Ramos (cell line): ENCODE results near the gene DCBLD2.
"Not testable (repeated sequence)": the region's sequence is repeated elsewhere in the genome, so short reads cannot be mapped to it uniquely, and the experiment has no call there.

Experiments
- in situ Hi-C: fragments of 300-500 bp; cut with MboI; formaldehyde crosslinking; loops from one replicate; pipeline ENCODE4 v1.14.3; 2022; ENCODE audit warnings: low sequenced_read_pairs; ENCODE audit not compliant: unreplicated experiment

DCBLD2 gene

GRCh38 chr3:98894791-98895576 lies 6.5 kb downstream of the DCBLD2 start:
- in situ Hi-C loops = no loop called here

GRCh38 chr3:98893740-98894139 lies 7.8 kb downstream of the DCBLD2 start:
- in situ Hi-C loops = no loop called here

- in situ Hi-C loops = no loop called here
Measured at GRCh38 chr3:98892263-98892662, 9.2 kb downstream of the DCBLD2 start.

GRCh38 chr3:98890965-98891910 lies 10.3 kb downstream of the DCBLD2 start:
- in situ Hi-C loops = no loop called here

- in situ Hi-C loops = no loop called here
Measured at GRCh38 chr3:98890181-98890835, 11.2 kb downstream of the DCBLD2 start.

GRCh38 chr3:98887684-98888083 lies 13.8 kb downstream of the DCBLD2 start:
- in situ Hi-C loops = no loop called here

GRCh38 chr3:98886525-98886924 lies 15.0 kb downstream of the DCBLD2 start:
- in situ Hi-C loops = no loop called here

GRCh38 chr3:98885851-98886250 lies 15.6 kb downstream of the DCBLD2 start:
- in situ Hi-C loops = no loop called here

GRCh38 chr3:98884675-98885371 lies 16.7 kb downstream of the DCBLD2 start:
- in situ Hi-C loops = no loop called here

- in situ Hi-C loops = not testable (repeated sequence)
Measured at GRCh38 chr3:98882614-98883333, 18.7 kb downstream of the DCBLD2 start.

GRCh38 chr3:98877132-98877531 lies 24.4 kb downstream of the DCBLD2 start:
- in situ Hi-C loops = no loop called here

- in situ Hi-C loops = no loop called here
Measured at GRCh38 chr3:98875535-98875934, 26.0 kb downstream of the DCBLD2 start.

- in situ Hi-C loops = no loop called here
Measured at GRCh38 chr3:98874602-98875249, 26.8 kb downstream of the DCBLD2 start.

- in situ Hi-C loops = no loop called here
Measured at GRCh38 chr3:98869391-98869790, 32.1 kb downstream of the DCBLD2 start.

- in situ Hi-C loops = not testable (repeated sequence)
Measured at GRCh38 chr3:98857971-98858370, 43.5 kb downstream of the DCBLD2 start.

GRCh38 chr3:98857258-98857657 lies 44.2 kb downstream of the DCBLD2 start:
- in situ Hi-C loops = not testable (repeated sequence)

GRCh38 chr3:98856724-98857123 lies 44.8 kb downstream of the DCBLD2 start:
- in situ Hi-C loops = no loop called here

- in situ Hi-C loops = no loop called here
Measured at GRCh38 chr3:98855806-98856400, 45.6 kb downstream of the DCBLD2 start.

- in situ Hi-C loops = no loop called here
Measured at GRCh38 chr3:98848108-98848507, 53.4 kb downstream of the DCBLD2 start.
